GM19395 (cell line): ENCODE results near the gene C14orf39.

Experiments
- ATAC-seq: cut with Tn5 transposase; IDR thresholded peaks from one replicate; pipeline ENCODE4 v1.9.1; 2021; ENCODE audit warnings: mild to moderate bottlenecking, moderate library complexity; ENCODE audit not compliant: unreplicated experiment

C14orf39 gene, protein sequence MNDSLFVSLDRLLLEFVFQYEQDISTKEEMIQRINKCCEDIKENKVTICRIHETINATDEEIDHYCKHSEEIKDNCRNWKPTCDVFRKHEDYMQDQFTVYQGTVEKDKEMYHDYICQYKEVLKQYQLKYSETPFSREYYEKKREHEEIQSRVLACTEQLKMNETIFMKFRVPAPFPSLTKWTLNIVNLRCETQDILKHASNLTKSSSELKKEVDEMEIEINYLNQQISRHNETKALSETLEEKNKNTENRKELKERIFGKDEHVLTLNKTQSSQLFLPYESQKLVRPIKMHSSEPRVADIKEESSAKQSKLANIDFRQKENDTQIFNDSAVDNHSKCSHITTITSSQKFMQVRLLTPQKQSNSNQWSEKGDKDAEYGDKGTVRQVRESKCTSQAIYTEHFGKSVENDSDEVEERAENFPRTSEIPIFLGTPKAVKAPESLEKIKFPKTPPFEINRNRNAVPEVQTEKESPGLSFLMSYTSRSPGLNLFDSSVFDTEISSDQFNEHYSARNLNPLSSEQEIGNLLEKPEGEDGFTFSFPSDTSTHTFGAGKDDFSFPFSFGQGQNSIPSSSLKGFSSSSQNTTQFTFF

GRCh38 chr14:60485598-60486251 lies at the start of gene C14orf39:
TSS of gene C14orf39 (minus strand) at chr14:60486063. CDS start at chr14:60485078, 985 bp downstream.
- no peak for ATAC-seq

DNA sequence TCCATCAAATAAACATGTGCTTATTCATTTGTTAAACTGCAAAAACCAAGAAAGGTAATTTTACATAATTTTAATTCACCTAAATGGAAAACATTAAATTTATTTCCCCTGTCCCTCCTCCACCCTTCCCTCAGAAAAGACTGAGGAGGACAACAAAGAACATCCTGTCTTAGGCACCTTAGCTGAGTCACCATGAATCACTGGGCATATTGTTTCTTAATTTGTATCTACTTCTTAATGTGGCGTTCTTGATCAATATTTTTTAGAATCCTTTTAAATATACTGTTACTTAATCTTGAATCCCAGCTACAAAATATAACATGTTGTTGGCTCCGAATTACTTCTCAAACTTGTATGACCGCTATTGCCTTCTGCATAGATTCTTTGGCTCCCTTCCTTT lies 46.6 kb upstream of the C14orf39 start:
- ATAC-seq, result no peak

GRCh38 chr14:60515511-60516289 lies 29.8 kb upstream of the C14orf39 start:
- no peak for ATAC-seq

DNA sequence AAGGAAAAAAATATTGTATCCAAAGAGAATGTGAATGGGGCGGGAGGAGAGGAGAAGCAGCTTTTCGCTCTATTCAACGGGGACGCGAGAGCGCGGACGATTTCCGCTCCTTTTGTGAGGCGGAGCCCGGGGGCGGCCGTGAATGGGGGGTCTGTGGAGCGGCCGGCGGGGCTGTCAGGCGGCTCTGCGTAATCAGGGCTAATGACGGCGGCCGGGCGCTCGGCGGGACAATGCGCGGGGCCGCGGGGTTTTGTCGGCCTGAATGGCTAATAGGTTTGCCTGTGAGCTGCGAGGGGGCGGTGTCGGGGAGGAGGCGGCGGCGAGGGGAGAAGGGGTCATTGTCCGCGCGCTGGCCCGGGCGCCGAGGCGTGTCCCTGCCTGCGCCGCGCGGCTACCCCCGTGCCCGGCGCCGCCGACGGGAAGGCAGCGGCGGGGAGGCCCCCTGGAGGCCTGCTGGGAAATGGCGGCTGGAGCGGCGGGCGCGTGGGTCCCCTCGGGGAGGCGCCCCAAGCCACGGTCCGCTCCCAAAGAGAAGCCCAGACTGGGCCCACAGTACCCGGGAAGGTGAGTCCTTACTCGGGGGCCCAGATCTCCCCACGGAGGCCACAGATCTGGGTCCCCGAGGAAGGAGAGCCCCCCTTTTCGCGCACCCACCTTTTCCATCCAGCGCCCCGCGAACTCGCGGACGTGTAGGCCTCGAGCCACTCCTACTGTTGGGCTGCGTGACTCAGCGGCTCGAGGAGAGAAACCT lies 29.1 kb upstream of the C14orf39 start:
- no peak for ATAC-seq

DNA sequence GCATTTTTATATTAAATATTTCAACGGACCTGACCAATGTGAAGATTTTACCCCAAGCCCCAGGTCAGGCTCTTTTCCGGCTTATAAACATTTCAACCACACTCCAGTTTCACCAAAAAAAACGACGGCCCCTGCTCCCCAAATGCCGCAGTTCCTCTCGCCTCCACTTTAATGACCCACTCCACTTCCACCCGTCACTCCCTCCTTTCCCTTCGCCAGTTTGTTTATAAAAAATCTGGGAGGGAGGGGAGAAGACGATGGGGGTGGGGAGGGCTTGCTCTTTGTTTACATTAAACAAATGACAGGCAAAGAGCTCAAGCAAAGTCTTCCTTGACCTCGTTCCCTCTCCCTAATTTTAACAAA lies 28.5 kb upstream of the C14orf39 start:
- ATAC-seq, result no peak

GRCh38 chr14:60512973-60513571 lies 27.2 kb upstream of the C14orf39 start:
- no peak for ATAC-seq

- no peak for ATAC-seq
These were observed 26.3 kb upstream of the C14orf39 start for GRCh38 chr14:60512126-60512525.

DNA sequence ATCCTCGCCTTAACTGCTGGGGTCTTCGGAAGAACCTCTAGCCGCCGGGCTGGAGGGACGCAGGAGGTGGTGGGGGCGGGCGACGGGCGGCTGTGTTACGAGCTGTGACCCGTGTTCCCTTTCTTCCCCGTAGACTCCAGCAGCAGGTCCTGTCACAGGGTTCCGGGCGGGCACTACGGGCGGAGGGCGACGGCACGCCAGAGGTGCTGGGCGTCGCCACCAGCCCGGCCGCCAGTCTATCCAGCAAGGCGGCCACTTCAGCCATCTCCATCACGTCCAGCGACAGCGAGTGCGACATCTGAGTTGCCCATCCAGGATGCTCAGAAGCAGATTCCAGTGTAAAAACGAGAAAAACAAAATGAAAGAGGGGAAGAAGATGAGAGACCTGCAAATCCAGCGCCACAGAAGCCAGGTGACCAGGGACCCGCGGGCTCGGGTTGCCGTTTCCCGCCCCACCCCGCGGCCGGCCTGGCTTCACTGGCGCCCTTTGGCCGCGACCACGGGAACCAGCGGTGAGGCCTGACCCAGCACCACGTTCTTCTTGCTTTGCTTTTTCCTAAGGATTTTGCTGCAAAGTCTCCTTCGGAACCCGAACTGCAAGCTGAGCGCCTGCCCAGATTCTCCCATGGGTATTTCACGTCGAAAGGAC lies 25.2 kb upstream of the C14orf39 start:
- ATAC-seq, result no peak

GRCh38 chr14:60510254-60510950 lies 24.5 kb upstream of the C14orf39 start:
- no peak for ATAC-seq

GRCh38 chr14:60509438-60510253 lies 23.8 kb upstream of the C14orf39 start:
- ATAC-seq, result no peak

DNA sequence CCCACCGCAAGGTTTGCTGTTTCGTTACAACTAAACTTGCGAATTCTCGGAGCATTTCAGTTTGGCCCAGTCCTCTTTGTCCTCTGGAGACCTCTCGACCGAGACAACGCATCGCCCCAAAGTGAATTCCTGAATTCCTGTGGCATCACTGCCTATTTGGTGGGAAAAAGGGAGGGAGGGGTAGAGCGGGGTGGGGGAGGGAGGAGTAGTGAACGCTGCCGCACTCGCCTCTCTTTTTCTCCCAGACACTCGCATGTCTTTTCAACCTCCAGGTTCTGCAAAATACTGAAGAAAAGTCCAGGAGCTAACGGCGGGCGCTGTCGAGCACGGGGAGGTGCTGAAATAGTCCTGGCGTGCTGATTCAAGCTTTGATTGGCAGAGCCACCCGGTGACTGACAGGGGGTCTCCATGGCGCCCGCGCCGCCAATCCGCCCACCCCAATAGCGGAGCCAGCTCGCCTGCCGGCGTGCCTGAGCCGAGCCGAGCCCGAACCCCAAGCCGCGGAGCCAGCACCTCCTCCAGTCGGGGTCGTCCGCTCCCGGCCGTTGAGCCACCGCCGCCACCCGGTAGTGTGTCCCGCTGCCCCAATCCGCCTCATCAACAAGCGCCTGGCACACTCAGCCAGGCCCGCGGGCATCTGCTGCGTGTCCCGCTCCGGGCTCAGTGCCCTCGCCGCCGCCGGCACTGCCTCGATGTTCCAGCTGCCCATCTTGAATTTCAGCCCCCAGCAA lies 23.0 kb upstream of the C14orf39 start, which contains the start of gene SIX6:
SIX6 (plus strand) TSS at position 440 of the 731 bp plus-strand sequence; CDS start at position 693, 253 bp downstream.
- ATAC-seq, result no peak

DNA sequence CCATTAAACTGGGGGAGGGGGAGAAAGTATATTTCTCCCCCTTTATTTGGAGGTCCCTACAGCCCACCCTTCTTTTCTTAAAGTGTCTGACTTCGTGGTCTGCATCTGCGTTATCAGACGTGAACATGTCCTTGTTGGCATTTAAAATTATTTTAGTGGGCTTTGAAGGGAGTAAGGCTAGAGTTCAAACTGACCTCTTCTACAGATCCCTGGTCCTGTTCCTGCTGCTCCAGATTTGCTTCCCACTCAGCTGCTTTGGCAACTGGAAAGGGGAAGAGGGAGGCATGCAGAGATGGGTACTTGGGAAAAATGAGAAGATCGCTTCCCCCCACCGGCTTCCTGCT lies 22.5 kb upstream of the C14orf39 start:
- no peak for ATAC-seq

- ATAC-seq, result no peak
These were observed 21.3 kb upstream of the C14orf39 start for GRCh38 chr14:60506985-60507829.

DNA sequence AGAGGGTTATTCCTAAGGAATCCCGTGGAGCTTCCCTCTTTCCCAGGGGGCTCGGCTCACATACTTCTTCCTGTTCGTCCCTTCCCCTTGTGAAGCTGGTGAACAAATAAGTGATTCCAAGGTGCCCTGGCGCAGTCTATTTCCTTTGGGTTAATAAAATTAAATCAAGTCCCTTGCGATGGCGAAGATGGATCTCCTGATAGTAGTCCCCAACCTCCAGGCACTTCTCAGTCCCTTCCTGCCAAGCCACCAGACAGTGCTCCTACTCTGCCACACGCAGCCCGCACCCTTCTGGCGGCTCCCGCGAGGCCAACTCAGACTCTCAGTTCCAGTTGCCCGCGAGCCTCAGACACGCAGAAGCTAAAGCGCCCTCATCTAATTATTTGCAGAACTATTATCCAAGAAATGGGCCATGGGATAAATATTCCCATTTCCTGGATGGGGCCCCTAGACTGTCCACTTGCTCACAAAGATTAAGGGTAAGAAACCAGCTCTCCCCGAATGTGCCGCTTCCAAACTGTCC lies 20.7 kb upstream of the C14orf39 start:
- ATAC-seq, result no peak

GRCh38 chr14:60506010-60506409 lies 20.1 kb upstream of the C14orf39 start:
- ATAC-seq, result no peak

DNA sequence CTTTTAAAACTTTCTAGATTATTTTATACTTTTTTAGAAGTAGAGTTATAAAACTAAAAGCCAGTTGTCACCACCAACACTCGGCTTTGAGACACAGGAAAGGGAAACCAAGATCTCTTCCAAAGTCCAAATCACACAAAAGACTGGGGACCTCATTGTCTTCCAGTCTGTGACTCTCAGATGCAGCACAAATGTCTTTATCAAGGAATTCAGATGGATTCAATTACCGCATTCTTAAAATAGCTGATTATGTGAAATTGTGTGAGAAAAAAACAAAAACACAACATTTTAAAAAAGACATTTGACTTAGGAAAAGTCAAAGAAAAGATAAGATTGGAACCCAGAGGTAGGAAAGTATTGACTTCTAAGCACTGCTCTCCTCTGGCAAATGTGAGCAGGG lies 19.6 kb upstream of the C14orf39 start:
- ATAC-seq, result no peak
